GM19397 (cell line): ENCODE measurements around the gene APC2.
"Not testable (repeated sequence)": the region's sequence is repeated elsewhere in the genome, so short reads cannot be mapped to it uniquely, and the experiment has no call there.

ENCODE experiments used
- ATAC-seq: cut with Tn5 transposase; IDR thresholded peaks from one replicate; pipeline ENCODE4 v1.9.1; 2021; ENCODE audit warnings: mild to moderate bottlenecking, moderate library complexity; ENCODE audit not compliant: unreplicated experiment

APC2 gene

GRCh38 chr19:1429750-1430149 lies 20.2 kb upstream of the APC2 start:
- ATAC-seq: no peak

GRCh38 chr19:1430246-1430645 lies 19.7 kb upstream of the APC2 start:
- no peak for ATAC-seq

GRCh38 chr19:1431759-1432506 lies 18.0 kb upstream of the APC2 start:
- no peak for ATAC-seq

GRCh38 chr19:1432507-1432887 lies 17.4 kb upstream of the APC2 start:
- ATAC-seq: no peak

- no peak for ATAC-seq
Observed at GRCh38 chr19:1433119-1434039, 16.5 kb upstream of the APC2 start.

GRCh38 chr19:1434040-1434366 lies 15.9 kb upstream of the APC2 start:
- no peak for ATAC-seq

- no peak for ATAC-seq
Observed at GRCh38 chr19:1434577-1435060, 15.3 kb upstream of the APC2 start.

GRCh38 chr19:1435378-1435989 lies 14.4 kb upstream of the APC2 start:
- ATAC-seq: no peak

- ATAC-seq: no peak
Observed at GRCh38 chr19:1437609-1438008, 12.3 kb upstream of the APC2 start.

- ATAC-seq: peak; percentile 81
Observed at GRCh38 chr19:1438035-1438932, 11.6 kb upstream of the APC2 start, which contains the start of gene RPS15. Gene RPS15 (plus strand): TSS chr19:1438396. CDS start chr19:1438426, 30 bp downstream.

GRCh38 chr19:1438933-1439354 lies 11.0 kb upstream of the APC2 start:
- no peak for ATAC-seq

GRCh38 chr19:1439525-1440417 lies 10.2 kb upstream of the APC2 start:
- ATAC-seq: not testable (repeated sequence)

- ATAC-seq: no peak
Observed at GRCh38 chr19:1440418-1440801, 9.5 kb upstream of the APC2 start.

- no peak for ATAC-seq
Observed at GRCh38 chr19:1441022-1441426, 8.9 kb upstream of the APC2 start.

- ATAC-seq: no peak
Observed at GRCh38 chr19:1441677-1442438, 8.1 kb upstream of the APC2 start.

GRCh38 chr19:1445185-1445931 lies 4.6 kb upstream of the APC2 start:
- peak; percentile 79 for ATAC-seq

GRCh38 chr19:1445932-1446712 lies 3.8 kb upstream of the APC2 start:
- ATAC-seq: no peak
